ENCODE results near the gene MSMB. TPM values are rescaled to one million over a fixed set of nuclear protein-coding genes. Genes with fewer than 3 reads are reported as not detected.
A peak's percentile ranks its signal among the peaks of the same experiment; 100 is the strongest.

MSMB gene
- polyA plus RNA-seq, 1 donor (not counting 4 experiments of a cell fraction or from before 2014, with no cell fraction given) = not detected

DNA sequence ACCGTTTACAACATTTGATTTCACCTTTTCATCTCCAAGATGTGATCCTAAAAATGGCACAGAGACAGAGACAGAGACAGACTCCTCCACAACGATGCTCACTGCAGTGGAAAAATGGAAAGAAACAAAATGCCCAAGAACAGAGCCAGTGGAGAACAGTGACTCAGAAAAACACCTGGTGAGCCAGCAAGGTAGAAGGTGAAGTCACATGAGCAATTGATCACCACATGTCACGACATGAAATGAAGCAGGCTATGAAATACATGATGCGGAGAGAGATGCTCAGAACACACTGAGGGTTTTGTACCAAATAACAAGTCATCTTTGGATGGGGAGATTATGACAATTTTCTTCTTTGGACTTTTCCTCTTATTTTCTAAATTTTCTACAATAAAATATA, 3.5 kb downstream of the MSMB start:
- Histone ChIP-seq H3K36me3 (ENCODE audit: control insufficient read depth in 2 of 2, extremely low read depth in 1 of 2, insufficient read depth in 2 of 2, low read length in 2 of 2) (no peaks in the 10 kb centered on the region), H3K4me3 (ENCODE audit: control insufficient read depth in 2 of 3, extremely low read depth in 1 of 3, insufficient read depth in 2 of 3, low read depth in 1 of 3, low read length in 3 of 3) (no peak overlapping the region), H3K27ac (ENCODE audit: control insufficient read depth, insufficient read depth, low read length) (no peak overlapping the region), H3K9me1 (ENCODE audit: control insufficient read depth, extremely low read depth, insufficient read depth, low read length) (no peaks in the 10 kb centered on the region), H3K79me2 (ENCODE audit: control insufficient read depth, insufficient read depth, low read length) (no peaks in the 10 kb centered on the region), H4K20me1 (ENCODE audit: control insufficient read depth, extremely low read depth, insufficient read depth, low read length) (no peaks in the 10 kb centered on the region), H3K9me3 (ENCODE audit: control insufficient read depth, low read depth, low read length) (no peaks in the 10 kb centered on the region), H3K27me3 (ENCODE audit: control insufficient read depth, extremely low read depth, insufficient read depth, low read length) (no peaks in the 10 kb centered on the region), H2AFZ (ENCODE audit: control insufficient read depth, low read length) (peak overlapping the region; percentile 23), H3K4me1 (ENCODE audit: control insufficient read depth, extremely low read depth, insufficient read depth, low read length) (peaks cover 9% of the 10 kb centered on the region), H3K4me2 (ENCODE audit: control insufficient read depth, extremely low read depth, insufficient read depth, low read depth, low read length) (peak overlapping the region; percentile 34), H3K9ac (ENCODE audit: control insufficient read depth, extremely low read depth, insufficient read depth, low read length) (no peak overlapping the region)
- dilution Hi-C loops (cut with MboI; ENCODE audit: extremely low pct_ligation_motif_present, low sequenced_read_pairs) = no loop called here
- no peak for DNase-seq (ENCODE audit: low read depth, low spot score)
- TF ChIP-seq, protein P1, sequence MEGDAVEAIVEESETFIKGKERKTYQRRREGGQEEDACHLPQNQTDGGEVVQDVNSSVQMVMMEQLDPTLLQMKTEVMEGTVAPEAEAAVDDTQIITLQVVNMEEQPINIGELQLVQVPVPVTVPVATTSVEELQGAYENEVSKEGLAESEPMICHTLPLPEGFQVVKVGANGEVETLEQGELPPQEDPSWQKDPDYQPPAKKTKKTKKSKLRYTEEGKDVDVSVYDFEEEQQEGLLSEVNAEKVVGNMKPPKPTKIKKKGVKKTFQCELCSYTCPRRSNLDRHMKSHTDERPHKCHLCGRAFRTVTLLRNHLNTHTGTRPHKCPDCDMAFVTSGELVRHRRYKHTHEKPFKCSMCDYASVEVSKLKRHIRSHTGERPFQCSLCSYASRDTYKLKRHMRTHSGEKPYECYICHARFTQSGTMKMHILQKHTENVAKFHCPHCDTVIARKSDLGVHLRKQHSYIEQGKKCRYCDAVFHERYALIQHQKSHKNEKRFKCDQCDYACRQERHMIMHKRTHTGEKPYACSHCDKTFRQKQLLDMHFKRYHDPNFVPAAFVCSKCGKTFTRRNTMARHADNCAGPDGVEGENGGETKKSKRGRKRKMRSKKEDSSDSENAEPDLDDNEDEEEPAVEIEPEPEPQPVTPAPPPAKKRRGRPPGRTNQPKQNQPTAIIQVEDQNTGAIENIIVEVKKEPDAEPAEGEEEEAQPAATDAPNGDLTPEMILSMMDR (optimal IDR thresholded peaks at IDR 0.05 in 1 of 3, IDR thresholded peaks at IDR 0.05 in 1 of 3, conservative IDR thresholded peaks at IDR 0.05 in 1 of 3; ENCODE audit: extremely low read depth in 1 of 3, insufficient read depth in 2 of 3, low read length in 3 of 3) = no peak
- TF ChIP-seq EZH2 (IDR thresholded peaks at IDR 0.05; ENCODE audit: low read length) = no peak
- no peak for FAIRE-seq

- Histone ChIP-seq H3K27ac (ENCODE audit: control insufficient read depth, insufficient read depth, low read length) (no peak overlapping the region), H4K20me1 (ENCODE audit: control insufficient read depth, extremely low read depth, insufficient read depth, low read length) (no peaks in the 10 kb centered on the region), H3K27me3 (ENCODE audit: control insufficient read depth, extremely low read depth, insufficient read depth, low read length) (no peaks in the 10 kb centered on the region), H3K9ac (ENCODE audit: control insufficient read depth, extremely low read depth, insufficient read depth, low read length) (no peak overlapping the region), H3K4me1 (ENCODE audit: control insufficient read depth, extremely low read depth, insufficient read depth, low read length) (peaks cover 9% of the 10 kb centered on the region), H2AFZ (ENCODE audit: control insufficient read depth, low read length) (no peak overlapping the region), H3K4me2 (ENCODE audit: control insufficient read depth, extremely low read depth, insufficient read depth, low read depth, low read length) (no peak overlapping the region), H3K79me2 (ENCODE audit: control insufficient read depth, insufficient read depth, low read length) (no peaks in the 10 kb centered on the region), H3K9me3 (ENCODE audit: control insufficient read depth, low read depth, low read length) (no peaks in the 10 kb centered on the region), H3K4me3 (ENCODE audit: control insufficient read depth in 2 of 3, extremely low read depth in 1 of 3, insufficient read depth in 2 of 3, low read depth in 1 of 3, low read length in 3 of 3) (no peak overlapping the region), H3K9me1 (ENCODE audit: control insufficient read depth, extremely low read depth, insufficient read depth, low read length) (no peaks in the 10 kb centered on the region), H3K36me3 (ENCODE audit: control insufficient read depth in 2 of 2, extremely low read depth in 1 of 2, insufficient read depth in 2 of 2, low read length in 2 of 2) (no peaks in the 10 kb centered on the region)
- dilution Hi-C loops (cut with MboI; ENCODE audit: extremely low pct_ligation_motif_present, low sequenced_read_pairs) = no loop called here
- no peak for FAIRE-seq
- no peak for DNase-seq (ENCODE audit: low read depth, low spot score)
- TF ChIP-seq, protein P1 (optimal IDR thresholded peaks at IDR 0.05 in 1 of 3, IDR thresholded peaks at IDR 0.05 in 1 of 3, conservative IDR thresholded peaks at IDR 0.05 in 1 of 3; ENCODE audit: extremely low read depth in 1 of 3, insufficient read depth in 2 of 3, low read length in 3 of 3) = no peak
- TF ChIP-seq EZH2 (IDR thresholded peaks at IDR 0.05; ENCODE audit: low read length) = no peak
These were observed 6.1 kb downstream of the MSMB start for GRCh38 chr10:46040004-46040403.
